Left ventricle myocardium inferior (tissue), 1 donor: ENCODE results near the gene PIGB. TPM values are rescaled to one million over a fixed set of nuclear protein-coding genes. Genes with fewer than 3 reads are reported as not detected.
"Not testable (repeated sequence)": the region's sequence is repeated elsewhere in the genome, so short reads cannot be mapped to it uniquely, and the experiment has no call there.

Source experiments
- DNase-seq: peaks from one replicate; pipeline ENCODE4 v3.0.0-alpha.2; 2020
- H3K27ac ChIP-seq: fragments of 200-600 bp; replicated peaks from 2 replicates; pipeline ENCODE4 v1.8.0; 2021
- H3K27me3 ChIP-seq: fragments of 200-600 bp; 2 replicates; pipeline ENCODE4 v1.8.0; 2021; ENCODE audit warnings: low read depth
- H3K36me3 ChIP-seq: fragments of 200-600 bp; 2 replicates; pipeline ENCODE4 v1.8.0; 2021
- H3K4me1 ChIP-seq: fragments of 200-600 bp; 2 replicates; pipeline ENCODE4 v1.8.0; 2021
- H3K4me3 ChIP-seq: fragments of 200-600 bp; 2 replicates; pipeline ENCODE4 v1.8.0; 2021; ENCODE audit warnings: mild to moderate bottlenecking, moderate library complexity
- H3K9me3 ChIP-seq: fragments of 200-600 bp; replicated peaks from 2 replicates; pipeline ENCODE4 v1.8.0; 2021
- CTCF ChIP-seq: fragments of 200-600 bp; IDR thresholded peaks from 2 replicates; pipeline ENCODE4 v1.8.0; 2021; ENCODE audit warnings: antibody characterized with exemption, mild to moderate bottlenecking, borderline replicate concordance
- intact Hi-C: fragments of 100-400 bp; cut with micrococcal nuclease; formaldehyde crosslinking; loops from one replicate; pipeline ENCODE4 v1.11.0; 2022
- total RNA-seq: library from RNA; stranded (reverse); fragmentation: NEBNext Ultra II Directional; extraction: Animal tissue kit (Norgen Biotek cat#: 25700); gene quantifications from one replicate; pipeline ENCODE4 v1.2.1, GENCODE V29; 2021
- donor health status: DM: no; HTN: yes; CAD: no; lungs with severe emphysema.

PIGB gene
- total RNA-seq, 1 donor from 2014 or later, result 2.8 TPM

DNA sequence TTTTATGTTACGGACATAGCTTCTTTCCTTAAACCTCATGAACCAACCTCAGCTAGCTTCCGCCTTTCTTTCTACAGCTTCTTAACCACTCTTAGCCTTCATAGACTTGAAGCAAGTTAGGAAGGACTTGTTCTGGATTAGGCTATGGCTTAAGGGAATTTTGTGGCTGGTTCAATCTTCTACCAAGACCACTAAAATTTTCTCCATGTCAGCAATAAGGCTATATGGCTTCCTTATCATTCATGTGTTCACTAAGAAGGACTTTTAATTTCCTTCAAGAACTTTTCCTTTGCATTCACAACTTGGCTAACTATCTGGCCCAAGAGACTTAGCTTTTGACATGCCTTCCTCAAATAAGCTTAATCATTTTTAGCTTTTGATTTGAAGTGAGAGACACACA lies 64.7 kb downstream of the PIGB start:
- H3K4me3 ChIP-seq, result no peak overlapping the region
- H3K27me3 ChIP-seq, result no peaks in the 10 kb centered on the region
- DNase-seq, result no peak
- no peak overlapping the region for H3K27ac ChIP-seq
- peaks cover 78% of the 10 kb centered on the region for H3K36me3 ChIP-seq
- intact Hi-C loops, result no loop called here
- no peaks in the 10 kb centered on the region for H3K9me3 ChIP-seq
- TF ChIP-seq CTCF, result no peak
- peaks cover 6% of the 10 kb centered on the region for H3K4me1 ChIP-seq

DNA sequence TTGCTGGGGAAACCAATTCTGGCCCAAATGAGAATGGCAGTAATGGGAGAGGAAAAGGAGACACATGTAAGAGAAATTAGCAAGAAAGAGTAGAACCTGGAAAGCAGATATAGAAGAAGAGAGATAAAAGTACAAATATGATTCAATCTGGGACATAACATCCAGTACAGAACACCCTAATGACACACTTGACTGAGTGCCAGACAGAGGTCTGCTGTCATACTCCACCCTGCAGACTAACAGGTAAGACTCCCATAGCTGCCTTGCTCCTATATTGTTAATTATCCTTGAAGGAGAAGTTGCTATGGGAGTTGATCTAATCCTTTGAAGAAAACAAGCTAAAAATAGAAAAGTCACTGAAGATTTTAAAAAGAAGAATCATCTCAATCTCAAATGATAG lies 68.0 kb downstream of the PIGB start:
- Histone ChIP-seq H3K27ac (no peak overlapping the region), H3K4me3 (no peak overlapping the region), H3K36me3 (peaks cover 62% of the 10 kb centered on the region), H3K27me3 (no peaks in the 10 kb centered on the region), H3K4me1 (peaks cover 6% of the 10 kb centered on the region), H3K9me3 (no peaks in the 10 kb centered on the region)
- no peak for DNase-seq
- intact Hi-C loops, result no loop called here
- TF ChIP-seq CTCF, result no peak

DNA sequence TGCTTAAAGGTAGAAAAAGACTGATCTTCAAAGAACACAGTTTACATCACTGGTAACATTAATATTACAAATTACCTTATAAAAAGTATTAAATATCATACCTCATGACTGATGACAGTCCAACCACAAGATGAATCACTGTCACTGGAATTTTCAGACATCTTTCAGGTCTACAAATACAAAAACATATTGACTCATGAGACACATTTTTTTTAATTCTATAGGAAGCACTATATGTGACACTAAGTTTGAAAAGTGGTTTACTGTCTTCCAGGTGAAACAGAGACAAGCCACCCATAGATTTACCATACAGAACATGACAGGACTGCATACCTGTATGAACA lies 70.2 kb downstream of the PIGB start:
- Histone ChIP-seq H3K36me3 (peaks cover 43% of the 10 kb centered on the region), H3K4me3 (no peak overlapping the region), H3K27ac (no peak overlapping the region), H3K4me1 (peaks cover 6% of the 10 kb centered on the region), H3K9me3 (no peaks in the 10 kb centered on the region), H3K27me3 (no peaks in the 10 kb centered on the region)
- no peak for DNase-seq
- intact Hi-C loops, result no loop called here
- TF ChIP-seq CTCF, result no peak

GRCh38 chr15:55394694-55395093 lies 75.7 kb downstream of the PIGB start:
- Histone ChIP-seq H3K27ac (no peak overlapping the region), H3K9me3 (no peaks in the 10 kb centered on the region), H3K27me3 (no peaks in the 10 kb centered on the region), H3K4me1 (no peaks in the 10 kb centered on the region), H3K36me3 (no peaks in the 10 kb centered on the region), H3K4me3 (no peak overlapping the region)
- intact Hi-C loops, result no loop called here
- no peak for DNase-seq
- TF ChIP-seq CTCF, result no peak

DNA sequence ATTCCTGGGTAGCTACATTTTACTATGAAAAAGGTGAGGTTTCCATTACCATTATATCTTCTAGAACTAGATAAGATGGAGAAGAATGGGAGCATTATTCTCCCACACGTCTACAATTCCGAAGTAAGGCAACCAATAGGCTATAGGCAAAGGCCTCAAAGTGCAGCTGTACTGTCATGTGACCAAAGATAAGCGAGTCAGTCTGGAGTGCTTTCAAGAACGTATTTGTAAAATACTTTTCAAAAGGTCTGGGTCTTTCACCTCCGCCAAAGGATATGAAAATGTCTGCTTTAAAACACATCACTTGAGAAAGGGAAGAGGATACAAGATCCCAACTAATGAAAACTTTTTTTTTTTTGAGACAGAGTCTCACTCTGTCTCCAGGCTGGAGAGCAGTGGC lies 79.2 kb downstream of the PIGB start:
- no peak for TF ChIP-seq CTCF
- peaks cover 13% of the 10 kb centered on the region for H3K4me1 ChIP-seq
- intact Hi-C loops, result no loop called here
- no peak overlapping the region for H3K27ac ChIP-seq
- no peaks in the 10 kb centered on the region for H3K9me3 ChIP-seq
- no peaks in the 10 kb centered on the region for H3K36me3 ChIP-seq
- H3K4me3 ChIP-seq, result no peak overlapping the region
- H3K27me3 ChIP-seq, result no peaks in the 10 kb centered on the region
- DNase-seq, result no peak

- H3K4me3 ChIP-seq, H3K36me3 ChIP-seq, intact Hi-C loops, H3K27ac ChIP-seq, H3K9me3 ChIP-seq, H3K27me3 ChIP-seq, DNase-seq: not testable (repeated sequence)
- H3K4me1 ChIP-seq, result peaks cover 31% of the 10 kb centered on the region
Observed at GRCh38 chr15:55400050-55400449, 81.0 kb downstream of the PIGB start.
